Right lobe of liver (tissue), 4 donors: ENCODE data around the gene KLB.

Experiments used
- POLR2A ChIP-seq: fragments of 450-650 bp; IDR thresholded peaks from one replicate; pipeline ENCODE4 v1.6.1; 2017; ENCODE audit warnings: antibody characterized with exemption, mild to moderate bottlenecking
- TF ChIP-seq, protein P1 (sequence below), 4 donors: fragments of 200-600 bp in 3 of 4; fragments of 450-650 bp in 1 of 4; IDR thresholded peaks; one replicate each; pipeline versions ENCODE4 v1.5.1 to v1.8.0; 2016 to 2022; ENCODE audit warnings: antibody characterized with exemption in 4 of 4, mild to moderate bottlenecking in 2 of 4
- donor health status: DM: no; HTN: no; CAD: no.
- donor health status: DM: no; HTN: no; CAD: no.
- donor health status: DM: no; HTN: yes; CAD: no.

DNA sequence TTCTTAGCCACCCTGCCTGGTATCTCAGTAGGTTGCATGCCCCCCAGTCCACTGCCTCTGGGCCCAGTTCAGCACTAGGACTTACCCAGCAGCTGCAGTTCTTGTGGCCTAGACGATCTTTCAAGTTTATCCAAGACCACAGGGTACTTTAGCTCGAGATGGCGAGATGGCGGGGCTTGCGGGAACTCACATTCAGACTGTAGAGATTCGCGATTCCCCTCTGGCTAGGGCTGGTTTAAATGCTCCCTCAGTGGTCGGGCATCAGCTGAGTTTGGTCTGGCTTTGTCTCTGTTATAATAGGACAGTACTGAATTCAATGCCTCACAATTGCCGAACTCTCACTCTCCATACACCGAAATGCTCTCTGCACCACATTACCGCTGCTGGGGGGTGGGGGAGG is 22.2 kb upstream of the KLB start:
- TF ChIP-seq, protein P1, sequence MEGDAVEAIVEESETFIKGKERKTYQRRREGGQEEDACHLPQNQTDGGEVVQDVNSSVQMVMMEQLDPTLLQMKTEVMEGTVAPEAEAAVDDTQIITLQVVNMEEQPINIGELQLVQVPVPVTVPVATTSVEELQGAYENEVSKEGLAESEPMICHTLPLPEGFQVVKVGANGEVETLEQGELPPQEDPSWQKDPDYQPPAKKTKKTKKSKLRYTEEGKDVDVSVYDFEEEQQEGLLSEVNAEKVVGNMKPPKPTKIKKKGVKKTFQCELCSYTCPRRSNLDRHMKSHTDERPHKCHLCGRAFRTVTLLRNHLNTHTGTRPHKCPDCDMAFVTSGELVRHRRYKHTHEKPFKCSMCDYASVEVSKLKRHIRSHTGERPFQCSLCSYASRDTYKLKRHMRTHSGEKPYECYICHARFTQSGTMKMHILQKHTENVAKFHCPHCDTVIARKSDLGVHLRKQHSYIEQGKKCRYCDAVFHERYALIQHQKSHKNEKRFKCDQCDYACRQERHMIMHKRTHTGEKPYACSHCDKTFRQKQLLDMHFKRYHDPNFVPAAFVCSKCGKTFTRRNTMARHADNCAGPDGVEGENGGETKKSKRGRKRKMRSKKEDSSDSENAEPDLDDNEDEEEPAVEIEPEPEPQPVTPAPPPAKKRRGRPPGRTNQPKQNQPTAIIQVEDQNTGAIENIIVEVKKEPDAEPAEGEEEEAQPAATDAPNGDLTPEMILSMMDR (IDR thresholded peaks at IDR 0.05), result no peak
- no peak for TF ChIP-seq POLR2A
